Heart right ventricle (tissue), 16 donors: ENCODE data around the gene CAST. TPM values are rescaled to one million over a fixed set of nuclear protein-coding genes. Genes with fewer than 3 reads are reported as not detected.
A peak's percentile ranks its signal among the peaks of the same experiment; 100 is the strongest.

ENCODE experiments used
- ATAC-seq, 8 donors: fragments of 200-7000 bp; cut with Tn5 transposase; one replicate each; pipeline ENCODE4 v1.9.1; 2020; ENCODE audit warnings: mild to moderate bottlenecking in 8 of 8, moderate library complexity in 8 of 8, moderate number of reproducible peaks in 1 of 8
- DNase-seq, 2 donors: peaks; one replicate each; pipeline ENCODE4 v3.0.0-alpha.2; 2020
- H3K27ac ChIP-seq, 10 donors: fragments of 200-600 bp; sonication (generic) in 2 of 10; one replicate each; pipeline versions ENCODE4 v1.5.0 to v1.8.0; 2020 to 2022; ENCODE audit warnings: mild to moderate bottlenecking in 3 of 10
- H3K27me3 ChIP-seq, 7 donors: fragments of 200-600 bp; one replicate each; pipeline ENCODE4 v1.8.0; 2021 to 2022; ENCODE audit warnings: mild to moderate bottlenecking in 2 of 7
- H3K36me3 ChIP-seq, 9 donors: fragments of 200-600 bp; sonication (generic) in 1 of 9; one replicate each; pipeline versions ENCODE4 v1.5.0 to v1.8.0; 2020 to 2022; ENCODE audit warnings: mild to moderate bottlenecking in 2 of 9
- H3K4me1 ChIP-seq, 9 donors: fragments of 200-600 bp; sonication (generic) in 1 of 9; one replicate each; pipeline versions ENCODE4 v1.5.0 to v1.8.0; 2020 to 2022; ENCODE audit warnings: mild to moderate bottlenecking in 4 of 9
- H3K4me3 ChIP-seq, 10 donors: fragments of 200-600 bp; sonication (generic) in 2 of 10; one replicate each; pipeline versions ENCODE4 v1.5.0 to v1.8.0; 2020 to 2022; ENCODE audit warnings: mild to moderate bottlenecking in 7 of 10, moderate library complexity in 2 of 10
- H3K9me3 ChIP-seq, 11 donors: fragments of 200-600 bp in 10 of 11; sonication (generic) in 2 of 11; one replicate each; pipeline versions ENCODE4 v1.5.0 to v1.8.0; 2013 to 2022; ENCODE audit warnings: mild to moderate bottlenecking in 2 of 11, control low read depth in 1 of 11, moderate library complexity in 1 of 11
- WGBS, 2 donors: extraction: QIAGEN DNeasy Blood & Tissue Kit; methylation state at CpG; one replicate each; pipeline ENCODE4 v1.1.7; 2013; ENCODE audit warnings: inconsistent platforms in 1 of 2; 5-methylcytosine and 5-hydroxymethylcytosine counted together
- intact Hi-C, 10 donors: fragments of 100-400 bp; cut with DNase I; formaldehyde crosslinking; loops; one replicate each; pipeline versions ENCODE4 v1.11.1 to v1.14.2; 2022
- polyA plus RNA-seq, 2 donors: library from polyadenylated mRNA; stranded (reverse); fragments of 200-250 nt; gene quantifications; one replicate each; pipeline ENCODE4 v1.2.3, GENCODE V29; 2013
- total RNA-seq, 10 donors: library from RNA; stranded (reverse); fragmentation: NEBNext Ultra II Directional in 3 of 10; extraction: Animal tissue kit (Norgen Biotek cat#: 25700) in 3 of 10; gene quantifications; one replicate each; pipeline versions ENCODE4 v1.2.1 to v1.2.4, GENCODE V29; 2021 to 2023
- TF ChIP-seq, protein P1 (sequence below), 9 donors: fragments of 200-600 bp; sonication (generic) in 2 of 9; IDR thresholded peaks; one replicate each; pipeline versions ENCODE4 v1.5.0 to v1.8.0; 2021 to 2022; ENCODE audit warnings: antibody characterized with exemption in 9 of 9, mild to moderate bottlenecking in 5 of 9, moderate library complexity in 1 of 9
- donor health status: Arrhythmogenic right ventricular cardiomyopathy.
- donor health status: ischemic (EF 13 %, LVEDD 7.1; RV severe dilation, severe dysfunction).
- donor health status: healthy with polysubstance abuse.
- donor health status: DM: no; HTN: yes; CAD: no.
- donor health status: DM: no; HTN: no; CAD: no.
- donor health status: ischemic (EF 25% LVEDD 6.9; RV normal size, moderate dysfunction).
- donor health status: ischemic (EF 25% LVEDD 5.7; RV mildly dilated, moderate dysfunction).
- donor health status: healthy.
- donor health status: DM: yes; HTN: yes; CAD: no.
- donor health status: Ischemic cardiomyopathy.
- donor health status: ischemic (EF 35%, LVEDD 5.7; RV mildly dilated, moderate dysfunction).
- donor health status: nonischemic (EF 11% LVEDD 7.7; RV severe dilation, severe dysfunction).
- donor health status: DM: yes; HTN: yes; CAD: no.
- donor health status: PGD.
- donor health status: ischemic (EF 29% LVEDD 5.4; RV normal size, mild dysfunction).
- donor health status: nonischemic (EF 23%, LVEDD 6.1; RV moderate dilation, normal function).

The CAST gene
- total and polyA plus RNA-seq, 12 donors: 174 to 783 (median 488) TPM

DNA sequence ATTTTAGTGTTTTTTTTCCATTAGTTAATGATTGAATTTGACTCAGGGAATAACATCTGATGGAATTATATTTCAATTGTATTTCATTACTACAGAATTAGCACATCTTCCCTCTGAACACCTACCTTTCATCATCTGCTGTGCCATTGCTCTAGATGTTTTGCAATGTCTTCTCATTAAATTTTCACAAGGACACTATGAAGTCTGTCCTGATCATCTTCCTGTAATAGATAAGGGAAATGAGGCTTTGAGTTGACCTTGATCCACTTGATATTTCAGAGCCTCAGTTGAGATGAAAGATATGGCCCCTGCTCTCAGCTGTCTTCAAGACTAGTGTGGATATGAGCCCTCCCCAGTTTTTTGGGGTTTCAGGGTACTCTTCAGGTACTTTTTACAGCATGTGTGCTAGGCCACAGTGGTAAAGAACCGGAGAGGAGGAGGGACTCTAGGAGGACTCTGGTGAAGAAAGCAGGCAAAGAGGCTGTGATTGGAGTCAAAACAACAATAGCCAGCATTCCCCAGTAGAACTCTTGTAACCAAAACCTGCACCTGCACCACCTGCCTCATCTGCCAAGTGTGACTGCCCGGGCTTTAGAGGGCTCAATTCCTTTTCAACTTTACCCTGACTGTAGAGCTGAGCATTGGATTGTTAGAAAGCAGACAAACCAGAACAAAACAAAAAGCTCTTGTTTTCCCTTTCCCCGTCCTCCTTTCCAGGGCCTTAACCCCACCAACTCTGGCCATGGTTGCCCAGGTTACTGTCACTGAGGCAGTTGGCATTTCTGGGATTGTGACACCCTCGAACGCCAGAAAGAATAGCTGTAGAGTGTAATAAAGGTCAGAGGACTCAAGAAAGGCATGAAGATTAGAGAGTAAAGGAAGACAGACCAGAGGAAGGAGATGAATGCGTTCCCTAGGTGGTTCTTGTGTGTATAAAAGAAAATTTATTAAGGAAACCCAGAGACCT is 89.3 kb downstream of the CAST start:
- Histone ChIP-seq H3K9me3 (no peaks in the 10 kb centered on the region), H3K4me1 (peaks cover 0 to 40% (median 9%) of the 10 kb centered on the region in 9 donors), H3K27ac (peak overlapping the region in 9 of 10 donors; percentile 3 to 70 (median 38)), H3K36me3 (peaks cover 0 to 98% (median 55%) of the 10 kb centered on the region in 9 donors), H3K4me3 (no peak overlapping the region), H3K27me3 (no peaks in the 10 kb centered on the region)
- intact Hi-C loops: loop anchor here in 6 of 10 donors (1.0 to 10.0 kb wide), 6 partner anchors 53 to 413 kb away; partner anchors contain the start of gene ERAP1 (in 1 of the 6)
- no peak for DNase-seq
- TF ChIP-seq, protein P1, sequence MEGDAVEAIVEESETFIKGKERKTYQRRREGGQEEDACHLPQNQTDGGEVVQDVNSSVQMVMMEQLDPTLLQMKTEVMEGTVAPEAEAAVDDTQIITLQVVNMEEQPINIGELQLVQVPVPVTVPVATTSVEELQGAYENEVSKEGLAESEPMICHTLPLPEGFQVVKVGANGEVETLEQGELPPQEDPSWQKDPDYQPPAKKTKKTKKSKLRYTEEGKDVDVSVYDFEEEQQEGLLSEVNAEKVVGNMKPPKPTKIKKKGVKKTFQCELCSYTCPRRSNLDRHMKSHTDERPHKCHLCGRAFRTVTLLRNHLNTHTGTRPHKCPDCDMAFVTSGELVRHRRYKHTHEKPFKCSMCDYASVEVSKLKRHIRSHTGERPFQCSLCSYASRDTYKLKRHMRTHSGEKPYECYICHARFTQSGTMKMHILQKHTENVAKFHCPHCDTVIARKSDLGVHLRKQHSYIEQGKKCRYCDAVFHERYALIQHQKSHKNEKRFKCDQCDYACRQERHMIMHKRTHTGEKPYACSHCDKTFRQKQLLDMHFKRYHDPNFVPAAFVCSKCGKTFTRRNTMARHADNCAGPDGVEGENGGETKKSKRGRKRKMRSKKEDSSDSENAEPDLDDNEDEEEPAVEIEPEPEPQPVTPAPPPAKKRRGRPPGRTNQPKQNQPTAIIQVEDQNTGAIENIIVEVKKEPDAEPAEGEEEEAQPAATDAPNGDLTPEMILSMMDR (IDR thresholded peaks at IDR 0.05): no peak
- 62 to 63% methylated on average over 6 of the region's 6 CpGs for WGBS, 2 donors
- peak in 4 of 8 donors; percentile 7 to 42 (median 24) for ATAC-seq

DNA sequence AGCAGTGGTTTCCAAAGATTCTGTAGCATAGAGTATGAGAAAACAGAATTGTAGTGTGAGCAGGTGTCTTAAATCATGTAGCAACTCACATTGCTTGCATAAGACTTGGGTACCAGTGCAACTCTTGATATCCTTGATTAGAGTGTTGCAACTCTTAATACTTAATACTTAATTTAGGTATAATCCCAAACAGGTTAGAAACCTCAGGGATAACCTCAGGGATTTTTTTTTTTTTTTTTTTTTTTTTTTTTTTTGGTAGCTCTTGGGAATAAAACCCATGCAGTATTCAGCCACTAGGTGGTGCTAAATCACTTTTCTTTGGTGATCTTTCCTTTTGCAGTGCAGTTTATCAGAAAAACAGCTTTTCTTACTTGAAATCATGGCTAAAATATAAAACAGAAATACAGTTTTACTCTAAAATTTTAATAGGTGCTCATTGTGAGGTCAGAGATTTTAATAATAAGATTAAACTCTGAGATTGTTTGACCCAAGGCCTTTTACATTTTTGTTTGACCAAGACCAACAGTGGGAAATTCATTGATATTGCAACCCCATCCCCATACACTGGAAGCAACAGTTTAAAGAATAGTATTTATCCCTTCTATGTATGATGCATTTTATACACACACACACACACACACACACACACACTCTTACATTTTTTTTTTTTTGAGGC is 90.3 kb downstream of the CAST start:
- no peak overlapping the region for H3K4me3 ChIP-seq
- TF ChIP-seq, protein P1 (IDR thresholded peaks at IDR 0.05): peak; percentile 59 to 86 (median 73)
- H3K36me3 ChIP-seq: peaks cover 0 to 98% (median 64%) of the 10 kb centered on the region in 9 donors
- H3K27me3 ChIP-seq: no peaks in the 10 kb centered on the region
- peaks cover 0 to 39% (median 9%) of the 10 kb centered on the region in 9 donors for H3K4me1 ChIP-seq
- no peaks in the 10 kb centered on the region for H3K9me3 ChIP-seq
- DNase-seq: peak in 1 of 2 donors; percentile 61
- intact Hi-C loops: loop anchor here in 6 of 10 donors (1.0 to 10.0 kb wide), 6 partner anchors 52 to 412 kb away; partner anchors contain the start of gene ERAP1 (in 1 of the 6)
- H3K27ac ChIP-seq: peak overlapping the region in 6 of 10 donors; percentile 30 to 70 (median 48)
- ATAC-seq: no peak

DNA sequence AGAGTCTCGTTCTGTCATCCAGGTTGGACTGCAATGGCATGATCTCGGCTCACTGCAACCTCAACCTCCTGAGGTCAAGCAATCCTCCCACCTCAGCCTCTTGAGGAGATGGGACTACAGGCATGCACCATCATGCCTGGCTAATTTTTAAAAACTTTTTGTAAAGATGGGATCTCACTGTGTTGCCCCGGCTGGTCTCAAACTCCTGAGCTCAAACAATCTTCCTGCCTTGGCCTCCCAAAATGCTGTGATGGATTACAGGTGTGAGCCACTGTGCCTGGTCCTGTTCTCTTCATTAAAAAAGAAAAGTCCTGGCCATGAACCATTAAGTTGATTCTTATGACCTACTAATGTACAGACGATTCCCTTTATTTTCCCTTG is 90.8 kb downstream of the CAST start:
- no peaks in the 10 kb centered on the region for H3K9me3 ChIP-seq
- no peaks in the 10 kb centered on the region for H3K27me3 ChIP-seq
- peaks cover 0 to 35% (median 8%) of the 10 kb centered on the region in 9 donors for H3K4me1 ChIP-seq
- ATAC-seq: no peak
- H3K27ac ChIP-seq: no peak overlapping the region
- WGBS, 2 donors: 86 to 95% methylated on average over 4 of the region's 4 CpGs
- H3K4me3 ChIP-seq: no peak overlapping the region
- H3K36me3 ChIP-seq: peaks cover 0 to 98% (median 69%) of the 10 kb centered on the region in 9 donors
- DNase-seq: no peak
- intact Hi-C loops: loop anchor here in 6 of 10 donors (5.0 to 10.0 kb wide), 5 partner anchors 52 to 412 kb away; partner anchors contain the start of gene ERAP1 (in 1 of the 6)
- TF ChIP-seq, protein P1 (IDR thresholded peaks at IDR 0.05): no peak

DNA sequence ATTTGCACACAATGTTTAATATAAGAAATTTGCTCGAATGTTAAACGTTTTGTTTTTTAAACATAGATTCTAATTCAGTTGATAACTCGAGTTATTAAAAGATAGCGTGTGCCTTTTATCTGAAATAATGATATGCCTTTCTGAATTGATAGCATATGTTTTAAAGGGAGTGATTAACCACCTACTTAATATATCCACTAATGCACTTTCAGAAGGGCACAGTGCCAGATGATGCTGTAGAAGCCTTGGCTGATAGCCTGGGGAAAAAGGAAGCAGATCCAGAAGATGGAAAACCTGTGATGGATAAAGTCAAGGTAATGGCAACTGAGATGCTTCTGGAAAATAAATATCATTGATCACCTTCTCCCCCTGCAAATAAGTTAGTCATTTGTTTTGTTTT is 91.7 kb downstream of the CAST start:
- DNase-seq (no peak), ATAC-seq (no peak)
- TF ChIP-seq, protein P1 (IDR thresholded peaks at IDR 0.05): no peak
- Histone ChIP-seq H3K4me1 (peaks cover 0 to 30% (median 8%) of the 10 kb centered on the region in 9 donors), H3K27ac (peak overlapping the region in 1 of 10 donors; percentile 19), H3K27me3 (no peaks in the 10 kb centered on the region), H3K36me3 (peaks cover 0 to 98% (median 68%) of the 10 kb centered on the region in 9 donors), H3K4me3 (no peak overlapping the region), H3K9me3 (no peaks in the 10 kb centered on the region)
- WGBS, 2 donors: 35 to 39% methylated on average over 4 of the region's 4 CpGs
- intact Hi-C loops: loop anchor here in 6 of 10 donors (5.0 to 10.0 kb wide), 5 partner anchors 51 to 411 kb away; partner anchors contain the start of gene ERAP1 (in 1 of the 6)
